ENCODE measurements around the gene TIMP3. TPM values are rescaled to one million over a fixed set of nuclear protein-coding genes. Genes with fewer than 3 reads are reported as not detected.

Gene TIMP3
- total and polyA plus RNA-seq, 2 donors (not counting 3 experiments of a cell fraction or from before 2014, with no cell fraction given): 0.22 to 2.0 TPM

- H3K4me1 ChIP-seq (ENCODE audit: control insufficient read depth, extremely low read depth, insufficient read depth, low read length): no peaks in the 10 kb centered on the region
- H3K27me3 ChIP-seq (ENCODE audit: control insufficient read depth in 2 of 2, insufficient read depth in 2 of 2, low read length in 2 of 2): no peaks in the 10 kb centered on the region
- H2AFZ ChIP-seq (ENCODE audit: low read depth, low read length): no peak overlapping the region
- intact Hi-C loops (cut with micrococcal nuclease): no loop called here
- no peak for DNase-seq (ENCODE audit: low read depth, low spot score)
- POLR2A ChIA-PET: no interaction called here
- no peak for FAIRE-seq
- H3K36me3 ChIP-seq (ENCODE audit: control insufficient read depth in 2 of 2, extremely low read depth in 1 of 2, insufficient read depth in 2 of 2, low read length in 2 of 2): no peaks in the 10 kb centered on the region
- H3K4me2 ChIP-seq (ENCODE audit: insufficient read depth, low read length): no peak overlapping the region
- BruUV-seq (replicated peaks): no TSS peak
- H3K9ac ChIP-seq (replicated peaks; ENCODE audit: extremely low read depth, insufficient read depth, low read length): no peak overlapping the region
- H4K20me1 ChIP-seq (replicated peaks; ENCODE audit: control insufficient read depth, extremely low read depth, insufficient read depth, low read length): no peaks in the 10 kb centered on the region
- no peak overlapping the region for H3K4me3 ChIP-seq (replicated peaks in 1 of 3; ENCODE audit: insufficient read depth in 1 of 3, low read depth in 1 of 3, low read length in 3 of 3)
- H3K79me2 ChIP-seq (ENCODE audit: control insufficient read depth, insufficient read depth, low read length): no peaks in the 10 kb centered on the region
- TF ChIP-seq GATA2 (IDR thresholded peaks at IDR 0.05; ENCODE audit: insufficient read depth, insufficient read length, low read depth, low read length) (no peak), FOS (IDR thresholded peaks at IDR 0.05; ENCODE audit: borderline replicate concordance, insufficient read depth, low read length) (no peak), MAX (IDR thresholded peaks at IDR 0.05; ENCODE audit: insufficient read depth, insufficient read length) (no peak), POLR2A (IDR thresholded peaks at IDR 0.05; ENCODE audit: low read depth, low read length) (no peak), POLR2AphosphoS5 (IDR thresholded peaks at IDR 0.05; ENCODE audit: insufficient read depth, low read depth, low read length) (no peak), EZH2 (IDR thresholded peaks at IDR 0.05; ENCODE audit: borderline replicate concordance, low read depth, low read length, severe bottlenecking) (no peak), MYC (IDR thresholded peaks at IDR 0.05; ENCODE audit: low read depth, low read length) (no peak), JUN (IDR thresholded peaks at IDR 0.05; ENCODE audit: borderline replicate concordance, insufficient read depth, insufficient read length, low read depth) (no peak), CTCF (IDR thresholded peaks at IDR 0.05; ENCODE audit: extremely low read depth in 1 of 2, insufficient read depth in 1 of 2, low read depth in 1 of 2, low read length in 2 of 2) (no peak)
- no peaks in the 10 kb centered on the region for H3K9me3 ChIP-seq (replicated peaks; ENCODE audit: control insufficient read depth, insufficient read depth, low read length)
- H3K9me1 ChIP-seq (replicated peaks; ENCODE audit: control insufficient read depth, extremely low read depth, insufficient read depth, low read length): no peaks in the 10 kb centered on the region
- CTCF ChIA-PET: no interaction called here
- dilution Hi-C loops (cut with MboI; ENCODE audit: extremely low pct_ligation_motif_present, low sequenced_read_pairs): no loop called here
- H3K27ac ChIP-seq (ENCODE audit: insufficient read depth, low read depth, low read length): no peak overlapping the region
These were observed 80.9 kb downstream of the TIMP3 start for GRCh38 chr22:32882360-32882755.
